Measurements from ENCODE around the gene C3orf62.

C3orf62 gene

GRCh38 chr3:49271047-49271446 is 6.0 kb downstream of the C3orf62 start:
- TF ChIP-seq TAF1 (IDR thresholded peaks at IDR 0.05; ENCODE audit: borderline replicate concordance, insufficient read depth, low read length) (no peak), REST (IDR thresholded peaks at IDR 0.05; ENCODE audit: insufficient read depth in 1 of 2, low read depth in 2 of 2, low read length in 2 of 2) (no peak), POLR2AphosphoS5 (IDR thresholded peaks at IDR 0.05; ENCODE audit: low read depth, low read length) (no peak), FOXP2 (optimal IDR thresholded peaks at IDR 0.05; ENCODE audit: borderline replicate concordance, extremely low read depth, extremely low read length, insufficient read depth) (no peak), SIN3A (IDR thresholded peaks at IDR 0.05; ENCODE audit: borderline replicate concordance, insufficient read depth, low read length) (no peak)

GRCh38 chr3:49270156-49270500 is 6.9 kb downstream of the C3orf62 start:
- TF ChIP-seq POLR2AphosphoS5 (IDR thresholded peaks at IDR 0.05; ENCODE audit: low read depth, low read length) (no peak), FOXP2 (optimal IDR thresholded peaks at IDR 0.05; ENCODE audit: borderline replicate concordance, extremely low read depth, extremely low read length, insufficient read depth) (no peak), TAF1 (IDR thresholded peaks at IDR 0.05; ENCODE audit: borderline replicate concordance, insufficient read depth, low read length) (no peak), SIN3A (IDR thresholded peaks at IDR 0.05; ENCODE audit: borderline replicate concordance, insufficient read depth, low read length) (no peak), REST (IDR thresholded peaks at IDR 0.05; ENCODE audit: insufficient read depth in 1 of 2, low read depth in 2 of 2, low read length in 2 of 2) (no peak)

- TF ChIP-seq POLR2AphosphoS5 (IDR thresholded peaks at IDR 0.05; ENCODE audit: low read depth, low read length) (no peak), SIN3A (IDR thresholded peaks at IDR 0.05; ENCODE audit: borderline replicate concordance, insufficient read depth, low read length) (no peak), TAF1 (IDR thresholded peaks at IDR 0.05; ENCODE audit: borderline replicate concordance, insufficient read depth, low read length) (no peak), FOXP2 (optimal IDR thresholded peaks at IDR 0.05; ENCODE audit: borderline replicate concordance, extremely low read depth, extremely low read length, insufficient read depth) (no peak), REST (IDR thresholded peaks at IDR 0.05; ENCODE audit: insufficient read depth in 1 of 2, low read depth in 2 of 2, low read length in 2 of 2) (no peak)
These were observed 7.4 kb downstream of the C3orf62 start for GRCh38 chr3:49269443-49270155.

- no peak for TF ChIP-seq REST (IDR thresholded peaks at IDR 0.05; ENCODE audit: insufficient read depth in 1 of 2, low read depth in 2 of 2, low read length in 2 of 2)
- no peak for TF ChIP-seq SIN3A (IDR thresholded peaks at IDR 0.05; ENCODE audit: borderline replicate concordance, insufficient read depth, low read length)
- TF ChIP-seq TAF1 (IDR thresholded peaks at IDR 0.05; ENCODE audit: borderline replicate concordance, insufficient read depth, low read length): no peak
- no peak for TF ChIP-seq POLR2AphosphoS5 (IDR thresholded peaks at IDR 0.05; ENCODE audit: low read depth, low read length)
- TF ChIP-seq FOXP2 (optimal IDR thresholded peaks at IDR 0.05; ENCODE audit: borderline replicate concordance, extremely low read depth, extremely low read length, insufficient read depth): no peak
These were observed 10.5 kb downstream of the C3orf62 start for GRCh38 chr3:49266410-49267095.

Data from PFSK-1 (cell line).